Measurements from ENCODE around the gene ZXDA.

ZXDA gene

GRCh38 chrX:57910287-57910912 lies at the start of gene ZXDA:
TSS of gene ZXDA (minus strand) at chrX:57910458. CDS start at chrX:57910420, 38 bp downstream.
- peak; percentile 8 for DNase-seq (ENCODE audit: low read depth)
- H3K4me3 ChIP-seq (replicated peaks; ENCODE audit: low read depth, low read length) = peak within 1 kb of the TSS; percentile 51

GRCh38 chrX:57952320-57952678 lies 42.0 kb upstream of the ZXDA start:
- TF ChIP-seq CTCF (IDR thresholded peaks at IDR 0.05; ENCODE audit: low read length, missing control alignments) = no peak
- DNase-seq (ENCODE audit: low read depth) = no peak
- no peak overlapping the region for H3K4me3 ChIP-seq (replicated peaks; ENCODE audit: low read depth, low read length)

GRCh38 chrX:57951666-57952319 lies 41.5 kb upstream of the ZXDA start:
- DNase-seq (ENCODE audit: low read depth) = no peak
- no peak for TF ChIP-seq CTCF (IDR thresholded peaks at IDR 0.05; ENCODE audit: low read length, missing control alignments)
- H3K4me3 ChIP-seq (replicated peaks; ENCODE audit: low read depth, low read length) = no peak overlapping the region

- no peak for DNase-seq (ENCODE audit: low read depth)
- no peak for TF ChIP-seq CTCF (IDR thresholded peaks at IDR 0.05; ENCODE audit: low read length, missing control alignments)
- H3K4me3 ChIP-seq (replicated peaks; ENCODE audit: low read depth, low read length) = no peak overlapping the region
Measured at GRCh38 chrX:57933321-57933720, 23.1 kb upstream of the ZXDA start.

GRCh38 chrX:57932266-57932665 lies 22.0 kb upstream of the ZXDA start:
- no peak for TF ChIP-seq CTCF (IDR thresholded peaks at IDR 0.05; ENCODE audit: low read length, missing control alignments)
- no peak overlapping the region for H3K4me3 ChIP-seq (replicated peaks; ENCODE audit: low read depth, low read length)
- DNase-seq (ENCODE audit: low read depth) = no peak

- no peak overlapping the region for H3K4me3 ChIP-seq (replicated peaks; ENCODE audit: low read depth, low read length)
- no peak for TF ChIP-seq CTCF (IDR thresholded peaks at IDR 0.05; ENCODE audit: low read length, missing control alignments)
- peak; percentile 7 for DNase-seq (ENCODE audit: low read depth)
Measured at GRCh38 chrX:57930051-57930450, 19.8 kb upstream of the ZXDA start.

GRCh38 chrX:57929373-57929772 lies 19.1 kb upstream of the ZXDA start:
- no peak overlapping the region for H3K4me3 ChIP-seq (replicated peaks; ENCODE audit: low read depth, low read length)
- peak; percentile 54 for TF ChIP-seq CTCF (IDR thresholded peaks at IDR 0.05; ENCODE audit: low read length, missing control alignments)
- DNase-seq (ENCODE audit: low read depth) = peak; percentile 51

Data from fibroblast of pulmonary artery (primary cell).